H9 (cell line): ENCODE measurements around the gene KAZN. TPM values are rescaled to one million over a fixed set of nuclear protein-coding genes. Genes with fewer than 3 reads are reported as not detected.

ENCODE experiments used
- DNase-seq: peaks from one replicate; pipeline ENCODE4 v3.0.0-alpha.2; 2017
- H2AFZ ChIP-seq: one replicate; pipeline ENCODE4 v1.6.1; 2013; ENCODE audit warnings: mild to moderate bottlenecking, low read length, control low read depth, moderate library complexity
- H2AK5ac ChIP-seq: 2 replicates; pipeline ENCODE4 v1.6.1; 2013; ENCODE audit warnings: low read length, control low read depth, mixed read lengths; ENCODE audit not compliant: insufficient read length
- H2BK120ac ChIP-seq: one replicate; pipeline ENCODE4 v1.6.1; 2013; ENCODE audit warnings: low read depth, mild to moderate bottlenecking, low read length, control low read depth, inconsistent platforms; ENCODE audit not compliant: poor library complexity, severe bottlenecking
- H2BK12ac ChIP-seq: 2 replicates; pipeline ENCODE4 v1.6.1; 2013; ENCODE audit warnings: low read length, control low read depth, mixed read lengths, low read depth; ENCODE audit not compliant: insufficient read length
- H2BK15ac ChIP-seq: 2 replicates; pipeline ENCODE4 v1.6.1; 2013; ENCODE audit warnings: low read depth, low read length, control low read depth
- H2BK20ac ChIP-seq: one replicate; pipeline ENCODE4 v1.6.1; 2013; ENCODE audit warnings: low read depth, mild to moderate bottlenecking, low read length, control low read depth, inconsistent platforms; ENCODE audit not compliant: poor library complexity, severe bottlenecking
- H2BK5ac ChIP-seq: 2 replicates; pipeline ENCODE4 v1.6.1; 2013; ENCODE audit warnings: low read length, control low read depth, mixed read lengths; ENCODE audit not compliant: insufficient read length
- H3K14ac ChIP-seq: 2 replicates; pipeline ENCODE4 v1.6.1; 2013; ENCODE audit warnings: low read length, control low read depth; ENCODE audit not compliant: insufficient read depth
- H3K18ac ChIP-seq: 2 replicates; pipeline ENCODE4 v1.6.1; 2013; ENCODE audit warnings: low read depth, mild to moderate bottlenecking, mixed read lengths, low read length, control low read depth; ENCODE audit not compliant: insufficient read length
- H3K23ac ChIP-seq: 2 replicates; pipeline ENCODE4 v1.6.1; 2013; ENCODE audit warnings: low read length, control low read depth, mixed read lengths, low read depth; ENCODE audit not compliant: insufficient read length
- H3K23me2 ChIP-seq: 2 replicates; pipeline ENCODE4 v1.6.1; 2013; ENCODE audit warnings: low read depth, mild to moderate bottlenecking, mixed read lengths, low read length, control low read depth; ENCODE audit not compliant: insufficient read length, poor library complexity, severe bottlenecking
- H3K27ac ChIP-seq: 2 replicates; pipeline ENCODE4 v1.5.1; 2013; ENCODE audit warnings: low read length, control low read depth, mixed read lengths, low read depth; ENCODE audit not compliant: insufficient read length
- H3K27me3 ChIP-seq: 2 replicates; pipeline ENCODE4 v1.6.1; 2013; ENCODE audit warnings: low read length, control low read depth, inconsistent platforms; ENCODE audit not compliant: insufficient read depth
- H3K4ac ChIP-seq: 2 replicates; pipeline ENCODE4 v1.6.1; 2013; ENCODE audit warnings: low read depth, mild to moderate bottlenecking, control low read depth, inconsistent platforms, low read length, moderate library complexity
- H3K4me1 ChIP-seq: 2 replicates; pipeline ENCODE4 v1.6.1; 2013; ENCODE audit warnings: low read length, control low read depth, inconsistent platforms; ENCODE audit not compliant: insufficient read depth
- H3K4me2 ChIP-seq: 2 replicates; pipeline ENCODE4 v1.6.1; 2013; ENCODE audit warnings: low read length, control low read depth, mixed read lengths; ENCODE audit not compliant: insufficient read length, insufficient read depth
- H3K56ac ChIP-seq: 2 replicates; pipeline ENCODE4 v1.6.1; 2013; ENCODE audit warnings: low read depth, mild to moderate bottlenecking, mixed read lengths, low read length, control low read depth; ENCODE audit not compliant: insufficient read length
- H3K79me1 ChIP-seq: 2 replicates; pipeline ENCODE4 v1.6.1; 2013; ENCODE audit warnings: low read depth, mild to moderate bottlenecking, moderate library complexity, low read length, control low read depth, inconsistent platforms; ENCODE audit not compliant: insufficient read depth, poor library complexity, severe bottlenecking
- H3K79me2 ChIP-seq: 2 replicates; pipeline ENCODE4 v1.6.1; 2013; ENCODE audit warnings: low read length, control low read depth, inconsistent platforms; ENCODE audit not compliant: insufficient read depth
- H3K9ac ChIP-seq: 2 replicates; pipeline ENCODE4 v1.6.1; 2013; ENCODE audit warnings: low read length, control low read depth, mixed read lengths; ENCODE audit not compliant: insufficient read length; ENCODE audit errors: extremely low read depth
- H3K9me3 ChIP-seq: one replicate; pipeline ENCODE4 v1.6.1; 2013; ENCODE audit warnings: low read depth, low read length, inconsistent platforms; ENCODE audit not compliant: control insufficient read depth
- H3T11ph ChIP-seq: one replicate; pipeline ENCODE4 v1.6.1; 2013; ENCODE audit warnings: mild to moderate bottlenecking, low read length, control low read depth, inconsistent platforms
- H4K20me1 ChIP-seq: one replicate; pipeline ENCODE4 v1.6.1; 2013; ENCODE audit not compliant: control insufficient read depth, insufficient read length, insufficient read depth
- H4K5ac ChIP-seq: 2 replicates; pipeline ENCODE4 v1.6.1; 2013; ENCODE audit warnings: low read depth, mild to moderate bottlenecking, mixed read lengths, low read length, control low read depth; ENCODE audit not compliant: insufficient read length
- H4K8ac ChIP-seq: replicated peaks from 2 replicates; pipeline ENCODE4 v1.6.1; 2013; ENCODE audit warnings: low read length, control low read depth, mixed read lengths, low read depth; ENCODE audit not compliant: insufficient read length
- H4K91ac ChIP-seq: 2 replicates; pipeline ENCODE4 v1.6.1; 2013; ENCODE audit warnings: low read depth, mild to moderate bottlenecking, moderate library complexity, mixed read lengths, low read length, control low read depth; ENCODE audit not compliant: insufficient read length
- H3K27ac Mint-ChIP-seq, 3 experiments: 2 replicates in 2 of 3; 3 replicates in 1 of 3; pipeline ENCODE4 v1.8.0; 2020 to 2021; ENCODE audit warnings: mixed read lengths in 3 of 3, mild to moderate bottlenecking in 1 of 3, moderate library complexity in 1 of 3
- H3K27me3 Mint-ChIP-seq: 2 replicates; pipeline ENCODE4 v1.8.0; 2021; ENCODE audit warnings: low read depth, mild to moderate bottlenecking, moderate library complexity, mixed read lengths
- H3K36me3 Mint-ChIP-seq, 3 experiments: 2 replicates in 2 of 3; 3 replicates in 1 of 3; pipeline ENCODE4 v1.8.0; 2020 to 2021; ENCODE audit warnings: low read depth in 3 of 3, mixed read lengths in 3 of 3; ENCODE audit not compliant: insufficient read depth in 1 of 3
- H3K4me1 Mint-ChIP-seq, 2 experiments: 2 replicates each; pipeline ENCODE4 v1.8.0; 2020; ENCODE audit warnings: mixed read lengths in 2 of 2
- H3K4me3 Mint-ChIP-seq, 2 experiments: 2 replicates in 1 of 2; 3 replicates in 1 of 2; pipeline ENCODE4 v1.8.0; 2020 to 2021; ENCODE audit warnings: mild to moderate bottlenecking in 2 of 2, mixed read lengths in 2 of 2, moderate library complexity in 1 of 2
- H3K9me3 Mint-ChIP-seq, 2 experiments: 2 replicates in 1 of 2; 3 replicates in 1 of 2; pipeline ENCODE4 v1.8.0; 2020; ENCODE audit warnings: mild to moderate bottlenecking in 2 of 2, mixed read lengths in 2 of 2, moderate library complexity in 1 of 2
- CTCF ChIP-seq: fragments of 200-600 bp; sonication (generic); conservative IDR thresholded peaks from 3 replicates; pipeline ENCODE4 v1.8.0; 2021; ENCODE audit warnings: antibody characterized with exemption, mild to moderate bottlenecking
- WGBS: extraction: QIAGEN DNeasy Blood & Tissue Kit; methylation state at CpG from one replicate; pipeline ENCODE4 v1.1.7; 2013; ENCODE audit warnings: missing lambda C conversion rate, low lambda C conversion rate, mixed read lengths; ENCODE audit not compliant: insufficient read length; ENCODE audit errors: extremely low coverage; 5-methylcytosine and 5-hydroxymethylcytosine counted together
- total RNA-seq: library from RNA; stranded (reverse); gene quantifications from 2 replicates; pipeline ENCODE4 v1.2.1, GENCODE V29; 2021

The KAZN gene
- total RNA-seq, 1 experiment from 2014 or later = 7.6 TPM

DNA sequence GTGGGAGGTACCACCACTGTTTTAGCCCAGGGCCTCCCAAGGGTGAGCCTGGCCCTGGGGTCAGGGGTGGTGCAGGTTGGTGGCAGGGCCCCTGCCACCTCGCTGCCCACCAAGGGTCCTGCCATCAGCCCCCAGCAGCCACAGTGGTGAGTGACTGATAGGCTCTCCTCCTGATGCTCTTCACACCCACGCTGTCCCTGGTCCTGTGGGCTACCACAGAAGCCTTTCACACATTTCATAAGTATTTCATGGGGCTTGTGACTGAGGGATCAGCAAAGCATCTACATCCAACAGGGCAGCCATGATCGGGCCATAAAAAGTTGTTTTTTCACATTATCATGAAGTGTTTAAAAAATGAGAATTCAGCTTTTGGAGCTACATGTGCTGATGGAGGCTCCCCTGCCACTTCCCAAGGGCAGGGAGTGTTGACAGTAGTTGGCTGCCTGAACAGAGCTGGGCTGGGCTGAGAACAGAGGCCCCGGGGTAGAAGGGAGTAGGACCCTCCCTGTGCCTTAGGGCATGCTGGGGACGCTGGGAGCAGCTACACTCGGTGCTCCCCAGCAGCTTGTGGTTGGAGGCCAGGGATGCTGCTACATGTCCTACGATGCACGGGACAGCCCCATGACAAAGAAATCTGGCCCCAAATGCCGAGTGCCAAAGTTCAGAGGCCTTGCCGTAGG lies 482.0 kb downstream of the KAZN start:
- Histone ChIP-seq H2BK20ac (no peak overlapping the region), H3K23ac (no peak overlapping the region), H3K27ac (no peak overlapping the region), H3K9ac (no peak overlapping the region), H3K27me3 (no peaks in the 10 kb centered on the region), H3K79me2 (no peaks in the 10 kb centered on the region), H3K4me2 (no peak overlapping the region), H3K18ac (no peak overlapping the region), H4K8ac (no peak overlapping the region), H3K4me1 (no peaks in the 10 kb centered on the region), H3K56ac (no peak overlapping the region), H4K91ac (no peak overlapping the region), H2AFZ (no peak overlapping the region), H2BK15ac (no peak overlapping the region), H2BK120ac (no peak overlapping the region), H3T11ph (no peak overlapping the region), H3K4ac (no peak overlapping the region), H3K79me1 (no peaks in the 10 kb centered on the region), H2AK5ac (no peak overlapping the region), H3K9me3 (no peaks in the 10 kb centered on the region), H2BK5ac (no peak overlapping the region), H4K5ac (no peak overlapping the region), H3K23me2 (no peaks in the 10 kb centered on the region), H3K14ac (peak overlapping the region; percentile 34; the same call in 1 of the 2 replicates), H4K20me1 (no peaks in the 10 kb centered on the region), H2BK12ac (no peak overlapping the region)
- H3K4me3 Mint-ChIP-seq = no peak overlapping the region
- no peaks in the 10 kb centered on the region for H3K36me3 Mint-ChIP-seq
- no CpG with 5 or more reads among the region's 10 CpGs for WGBS
- no peak for DNase-seq
- H3K9me3 Mint-ChIP-seq = no peaks in the 10 kb centered on the region
- H3K27me3 Mint-ChIP-seq = peaks cover 6% of the 10 kb centered on the region; the same call in 1 of the 2 replicates
- H3K27ac Mint-ChIP-seq = peak overlapping the region in 2 of 3 experiments; percentile 34 to 56; a peak in 1 of 7 replicates
- TF ChIP-seq CTCF = no peak
- peaks cover 0 to 5% of the 10 kb centered on the region in 2 experiments; a peak in 1 of 4 replicates for H3K4me1 Mint-ChIP-seq
